NK-92 (cell line): ENCODE measurements around the gene KCNMA1.

Experiments used
- DNase-seq: peaks from one replicate; lab custom pipeline; 2025; ENCODE audit not compliant: unreplicated experiment; lab: John Stamatoyannopoulos, UW

The KCNMA1 gene

DNA sequence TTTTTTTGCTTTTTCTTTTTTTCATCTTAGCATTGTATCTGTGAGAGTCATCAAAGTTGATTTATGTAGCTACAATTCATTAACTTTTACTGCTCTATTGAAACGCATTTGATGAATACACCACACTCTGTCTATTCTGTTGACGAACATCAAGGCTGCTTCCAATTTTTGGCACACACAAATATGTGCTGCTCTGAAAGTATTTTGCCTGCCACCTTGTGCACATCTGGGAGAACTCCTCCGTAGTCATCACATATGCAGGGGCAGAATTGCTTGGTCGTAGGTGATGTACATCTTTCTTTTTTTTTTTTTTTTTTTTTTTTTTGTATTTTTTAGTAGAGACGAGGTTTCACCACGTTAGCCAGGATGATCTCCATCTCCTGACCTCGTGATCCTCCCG is 796.8 kb downstream of the KCNMA1 start:
- DNase-seq, result no peak

DNA sequence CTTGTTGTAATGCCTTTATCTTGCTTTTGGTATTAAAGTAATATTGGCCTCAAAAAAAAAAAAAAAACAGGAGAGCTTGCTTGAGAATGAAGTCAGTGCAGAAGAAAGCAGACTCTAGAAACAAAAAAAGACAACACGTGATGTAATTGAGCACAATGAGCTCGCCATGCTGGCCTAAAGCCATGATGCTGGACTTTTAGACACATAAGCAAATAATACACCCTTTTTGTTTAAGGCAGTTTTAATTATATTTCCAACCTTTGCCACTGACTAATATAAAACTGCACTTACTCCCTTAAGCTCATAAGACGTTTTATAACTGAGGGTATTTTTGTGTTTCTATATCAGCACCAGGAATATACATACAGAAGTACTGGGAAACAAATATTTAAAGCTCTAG is 798.3 kb downstream of the KCNMA1 start:
- no peak for DNase-seq

DNA sequence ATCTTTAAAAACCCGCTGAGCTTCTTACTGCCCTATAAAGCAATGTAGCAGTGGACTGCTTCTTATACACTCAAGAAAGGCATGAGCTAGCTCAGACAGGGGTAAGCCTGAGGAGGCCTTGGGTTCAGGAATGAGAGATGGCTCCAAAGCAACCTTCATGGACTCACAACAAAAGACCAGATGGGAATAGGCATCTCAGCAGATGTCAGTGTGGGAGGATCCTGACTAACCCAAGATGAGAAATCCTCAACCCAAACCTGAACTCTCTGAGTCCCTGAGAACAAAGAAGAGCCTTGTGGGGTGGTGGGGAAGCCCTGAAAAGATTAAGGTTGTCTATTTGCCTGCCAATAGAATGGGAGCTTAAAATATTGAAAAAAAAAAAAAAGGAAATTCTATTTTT is 807.4 kb downstream of the KCNMA1 start:
- DNase-seq, result no peak

DNA sequence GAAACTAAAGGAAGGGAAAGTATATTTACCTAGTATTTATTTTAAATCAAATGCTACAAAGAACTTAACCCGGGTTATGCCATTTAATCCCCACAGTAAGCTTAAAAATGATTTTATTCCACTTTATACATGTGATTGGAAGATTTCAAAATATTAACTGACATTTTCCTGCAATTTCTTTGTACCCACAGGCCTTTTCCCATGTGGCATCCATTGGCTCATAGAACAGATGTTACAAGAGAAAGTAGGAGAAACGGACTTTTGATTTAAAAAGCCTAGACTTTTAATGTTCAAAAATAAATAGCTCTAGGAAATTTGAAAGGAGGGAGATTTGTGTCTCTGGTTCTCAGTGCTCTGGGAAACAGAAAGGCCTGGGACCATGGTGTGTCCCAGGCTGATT is 807.9 kb downstream of the KCNMA1 start:
- no peak for DNase-seq
